Stimulated activated CD4-positive, alpha-beta T cell treated with anti-CD3 and anti-CD28 coated beads, Interleukin-2, amount 100 ng/mL, for 4 hours (primary cell): ENCODE measurements around the gene EPHA4.
"Not testable (repeated sequence)": the region's sequence is repeated elsewhere in the genome, so short reads cannot be mapped to it uniquely, and the experiment has no call there.

Experiments
- DNase-seq: peaks from one replicate; pipeline ENCODE4 v3.0.0-alpha.2; 2020; ENCODE audit warnings: low read depth

The EPHA4 gene

DNA sequence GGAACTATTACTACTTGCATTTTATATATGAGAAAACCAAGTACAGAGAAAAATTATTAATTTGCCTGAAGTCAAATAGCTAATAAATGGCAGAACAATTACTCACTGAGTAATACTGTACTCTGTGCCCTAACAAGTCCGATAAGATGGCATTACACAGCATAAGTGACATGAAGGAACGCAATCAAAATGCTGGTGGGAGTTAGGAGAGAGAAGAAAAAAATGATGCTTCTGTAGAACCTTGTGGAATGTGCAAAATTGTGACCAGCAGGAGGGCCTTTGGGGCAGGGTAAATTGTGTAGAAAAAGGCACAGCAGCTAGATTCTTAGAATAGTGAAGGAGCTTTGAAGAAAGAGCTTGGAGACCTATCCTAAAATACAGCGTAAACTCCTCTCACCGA lies 32.9 kb downstream of the EPHA4 start:
- DNase-seq = no peak

DNA sequence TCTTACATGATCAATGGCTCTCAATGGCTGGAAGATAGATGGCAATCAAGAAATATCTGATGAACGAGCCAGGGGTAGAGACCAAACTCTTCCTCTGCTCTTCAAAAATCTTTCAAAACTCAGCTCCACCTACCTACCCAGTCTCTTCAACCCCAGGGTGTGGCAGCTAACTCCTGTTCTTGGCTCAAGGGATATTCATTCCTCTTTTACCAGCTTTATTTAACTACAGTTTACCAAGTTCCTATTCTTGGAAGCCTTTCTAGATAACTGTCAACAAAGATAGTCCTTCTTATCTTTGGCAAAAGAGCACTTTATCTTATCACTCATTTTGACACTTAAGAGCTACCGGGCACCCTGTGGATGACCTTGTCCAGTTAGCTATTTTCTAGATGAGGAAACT lies 36.3 kb downstream of the EPHA4 start:
- no peak for DNase-seq

- no peak for DNase-seq
Observed at GRCh38 chr2:221533299-221533698, 38.8 kb downstream of the EPHA4 start.

DNA sequence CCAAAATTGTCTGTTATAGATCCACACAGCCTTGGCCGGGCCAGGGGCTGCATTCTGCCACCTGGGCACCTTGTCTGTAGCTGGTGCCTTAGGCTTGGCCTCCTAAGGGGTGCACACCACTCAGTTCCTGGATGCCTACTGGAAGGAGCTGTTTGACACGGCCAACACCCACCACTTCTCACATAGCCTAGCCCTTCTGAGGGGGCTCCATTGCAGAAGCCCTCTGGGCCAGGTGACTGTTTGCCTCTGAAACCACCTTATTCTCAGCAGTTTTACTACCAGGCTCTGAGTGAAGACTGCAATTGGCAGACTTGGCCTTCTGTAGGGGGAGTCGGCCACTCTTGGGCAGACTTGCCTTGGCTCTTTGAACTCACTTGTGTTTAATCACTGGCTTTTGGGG lies 39.5 kb downstream of the EPHA4 start:
- DNase-seq = no peak

DNA sequence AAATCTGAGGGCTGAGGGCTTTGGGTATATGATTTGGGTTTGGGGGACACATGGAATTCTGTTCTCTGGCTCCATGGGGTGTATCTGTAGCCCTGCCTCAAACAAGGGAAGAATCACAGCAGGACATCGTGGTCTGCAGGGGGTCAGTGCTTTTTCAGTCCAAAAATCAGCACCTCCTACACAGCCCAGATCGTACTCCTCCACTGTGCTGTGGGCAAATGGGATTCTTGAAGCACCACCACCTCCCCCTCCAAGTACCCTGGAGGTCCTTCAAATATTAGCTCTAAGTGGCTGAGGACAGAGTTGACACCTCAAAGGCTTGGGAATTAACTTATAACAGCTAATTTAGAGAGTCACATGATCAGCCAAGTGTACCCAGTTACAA lies 41.5 kb downstream of the EPHA4 start:
- no peak for DNase-seq

DNA sequence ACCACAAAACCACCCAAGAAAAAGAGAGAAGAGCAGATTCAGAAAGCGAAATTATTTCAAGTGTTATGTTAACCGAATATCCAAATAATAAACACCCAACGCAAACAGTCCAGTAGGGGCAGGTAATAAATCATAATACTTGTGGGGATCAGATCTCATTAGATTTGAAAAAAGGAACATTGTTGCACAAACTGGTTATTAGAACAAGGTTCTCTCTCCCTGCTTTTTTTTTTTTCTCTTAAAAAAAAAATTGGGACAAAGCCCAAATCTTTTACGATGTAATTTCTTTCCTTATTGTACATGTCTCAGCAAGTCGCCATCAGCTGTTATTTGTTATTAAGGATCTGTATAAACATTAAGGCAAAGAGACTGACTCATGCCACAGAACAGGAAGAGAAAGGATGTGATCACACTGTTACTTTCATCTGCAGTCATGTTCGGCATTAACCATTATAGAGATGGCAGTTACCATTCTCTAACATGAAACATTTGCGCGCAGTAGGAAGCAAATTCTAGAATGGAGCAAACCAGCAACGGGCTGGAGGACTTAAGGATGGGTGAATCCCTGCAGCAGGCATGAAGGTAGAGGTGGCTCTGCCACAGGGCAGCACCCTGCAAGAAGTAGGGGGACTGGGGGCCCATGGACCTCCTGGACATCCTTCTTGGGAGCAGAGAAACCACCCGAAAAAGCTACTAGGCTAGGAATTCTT lies 42.0 kb downstream of the EPHA4 start:
- no peak for DNase-seq

GRCh38 chr2:221529177-221529942 lies 42.7 kb downstream of the EPHA4 start:
- no peak for DNase-seq

- DNase-seq = no peak
Observed at GRCh38 chr2:221527776-221528309, 44.3 kb downstream of the EPHA4 start.

- no peak for DNase-seq
Observed at GRCh38 chr2:221524158-221524557, 47.9 kb downstream of the EPHA4 start.

GRCh38 chr2:221521233-221521845 lies 50.8 kb downstream of the EPHA4 start:
- no peak for DNase-seq

DNA sequence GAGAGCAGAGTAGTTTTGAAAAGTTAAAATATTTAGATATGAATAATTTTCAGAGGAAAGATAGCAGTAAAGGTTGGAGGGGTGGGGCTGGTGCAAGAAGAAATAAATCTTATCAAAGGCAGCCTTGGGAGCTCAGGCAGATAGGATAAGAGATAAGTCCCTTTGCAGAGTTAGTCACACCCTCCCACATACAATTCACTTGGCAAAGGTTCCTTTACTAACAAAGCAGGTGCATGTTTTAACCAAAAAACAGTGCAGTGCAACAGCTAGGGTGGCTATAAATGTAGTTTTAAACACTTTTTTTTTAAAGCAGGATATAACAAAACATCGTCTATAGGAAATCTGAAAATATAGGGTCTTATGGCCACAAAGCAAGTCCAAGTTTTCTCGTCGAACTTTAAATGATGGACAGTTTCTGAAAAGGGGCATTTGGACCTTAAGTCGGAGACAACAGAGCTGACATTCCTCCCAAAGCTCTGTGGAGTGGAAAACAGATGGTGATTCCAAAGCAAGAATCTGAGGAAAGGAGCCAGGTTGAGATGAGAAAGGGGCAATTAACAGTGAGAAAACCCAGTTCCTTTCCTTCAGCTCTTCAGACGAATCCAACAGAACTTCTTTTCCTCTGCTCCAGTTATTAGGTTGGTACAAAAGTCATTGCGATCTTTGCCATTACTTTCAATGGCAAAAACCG lies 53.0 kb downstream of the EPHA4 start:
- DNase-seq = no peak

GRCh38 chr2:221518201-221518934 lies 53.7 kb downstream of the EPHA4 start:
- no peak for DNase-seq

- peak; percentile 31 for DNase-seq
Observed at GRCh38 chr2:221517696-221518151, 54.4 kb downstream of the EPHA4 start.

DNA sequence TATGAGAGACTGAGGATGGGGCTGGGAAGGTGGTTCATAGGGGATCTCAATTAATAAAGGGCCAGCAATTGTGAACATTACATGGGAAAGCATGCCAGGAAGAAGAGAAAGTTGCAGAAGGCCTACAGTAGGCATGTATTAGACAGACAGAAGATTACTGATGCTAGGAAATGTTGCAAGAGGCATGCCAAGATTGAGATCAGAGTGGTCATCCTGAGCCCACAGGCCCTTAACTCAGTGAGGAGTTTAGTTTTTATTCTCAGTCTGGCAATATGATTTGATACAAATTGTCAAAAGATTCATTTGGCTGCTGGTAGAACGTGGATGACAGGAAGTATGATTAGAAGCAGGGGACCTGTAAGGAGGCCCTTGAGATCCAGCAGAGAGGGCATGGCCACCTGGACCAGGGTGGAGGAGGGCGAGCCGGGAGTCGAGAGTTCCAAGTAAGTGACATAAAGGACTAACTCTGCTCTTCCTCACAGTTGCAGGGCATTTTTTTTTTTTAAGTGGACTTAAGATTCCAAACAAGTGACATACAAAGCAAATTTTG lies 54.9 kb downstream of the EPHA4 start:
- no peak for DNase-seq

DNA sequence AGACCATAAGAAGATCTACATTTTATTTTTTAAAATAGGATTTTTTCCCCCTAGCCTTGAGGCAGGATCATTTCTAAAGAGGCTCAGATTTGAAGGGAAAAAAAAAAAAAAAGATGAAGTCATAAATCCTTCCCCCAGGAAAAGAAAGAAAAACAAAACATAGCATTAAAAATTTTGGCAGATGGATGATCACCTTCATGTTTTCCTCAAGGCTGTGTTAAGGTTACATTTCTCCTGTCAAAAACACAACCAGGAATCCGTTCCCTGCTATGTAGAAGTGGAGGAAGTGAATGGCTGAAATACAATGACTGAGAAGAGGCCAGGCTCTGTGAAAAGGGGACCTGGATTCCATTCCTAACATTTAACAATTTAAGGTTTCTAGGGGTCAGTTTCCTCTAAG lies 56.2 kb downstream of the EPHA4 start:
- no peak for DNase-seq

DNA sequence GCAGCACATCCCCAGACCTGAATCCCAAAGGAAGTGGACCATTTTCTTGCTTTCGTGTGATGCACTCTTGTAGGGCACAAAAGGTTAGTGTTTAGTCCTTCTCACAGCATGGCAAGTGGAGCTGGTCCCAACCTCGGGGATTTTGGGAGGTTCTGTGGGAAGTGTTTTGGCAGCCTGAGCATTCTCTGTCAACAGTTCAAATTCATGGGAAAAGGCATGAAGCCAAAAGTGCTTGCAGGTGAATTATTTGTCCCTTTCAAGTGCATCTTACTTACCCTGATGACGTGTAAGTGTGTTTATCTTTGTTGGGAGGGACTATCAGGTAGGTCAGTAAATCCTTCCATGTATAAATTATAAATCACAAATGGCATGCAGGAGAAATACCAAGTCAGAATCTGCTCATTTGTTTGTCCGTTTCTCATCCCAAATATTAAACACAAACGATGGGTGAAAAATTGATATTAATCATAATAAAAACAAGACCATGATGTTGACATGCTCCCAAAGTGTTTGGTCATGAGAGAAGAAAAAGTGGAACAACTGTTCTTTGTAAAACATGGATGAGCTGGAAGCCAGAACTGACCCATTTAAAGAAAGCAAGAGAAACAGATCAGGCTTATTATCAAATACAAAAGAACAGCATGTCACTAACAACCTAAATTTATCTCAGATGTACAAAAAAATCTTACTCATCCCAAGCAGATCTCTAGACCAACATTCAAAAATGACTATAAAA lies 57.6 kb downstream of the EPHA4 start:
- no peak for DNase-seq

GRCh38 chr2:221513232-221513631 lies 58.9 kb downstream of the EPHA4 start:
- no peak for DNase-seq

DNA sequence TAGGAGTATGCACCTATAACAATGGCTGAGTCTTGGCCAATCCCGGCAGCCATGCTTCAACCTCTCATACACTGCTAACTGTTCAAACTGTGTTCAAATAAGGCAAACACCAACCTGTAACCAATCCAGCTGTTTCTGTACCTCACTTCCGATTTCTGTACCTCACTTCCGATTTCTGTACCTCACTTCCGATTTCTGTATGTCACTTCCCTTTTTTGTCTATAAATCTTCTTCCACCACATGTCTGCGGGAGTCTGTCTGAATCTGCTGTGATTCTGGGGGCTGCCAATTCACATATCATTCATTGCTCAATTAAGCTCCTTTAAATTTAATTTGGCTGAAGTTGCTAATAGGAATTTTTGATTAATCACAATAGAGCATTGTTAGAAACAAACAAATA lies 60.8 kb downstream of the EPHA4 start:
- DNase-seq = not testable (repeated sequence)

- DNase-seq = no peak
Observed at GRCh38 chr2:221506469-221506868, 65.6 kb downstream of the EPHA4 start.

GRCh38 chr2:221505605-221506004 lies 66.5 kb downstream of the EPHA4 start:
- DNase-seq = no peak

DNA sequence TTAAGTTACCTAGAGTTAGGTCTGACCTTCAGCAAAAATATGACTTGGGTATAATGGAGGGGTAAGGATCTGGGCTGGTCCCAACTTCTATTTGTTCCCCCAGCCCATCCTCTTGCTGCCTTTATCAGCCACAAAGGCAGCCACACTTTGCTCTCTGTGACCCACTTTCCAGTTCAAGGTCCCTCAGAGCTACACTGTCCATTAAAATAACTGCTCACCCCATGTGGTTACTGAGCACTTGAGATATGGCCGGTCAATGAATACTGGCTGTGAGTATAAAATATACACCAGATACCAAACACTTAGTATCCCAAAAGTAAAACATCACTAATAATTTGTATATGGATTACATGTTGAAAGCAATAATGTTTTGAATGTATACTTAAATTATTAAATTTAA lies 67.2 kb downstream of the EPHA4 start:
- no peak for DNase-seq
